ENCODE results near the gene LRRC8E.

DNA sequence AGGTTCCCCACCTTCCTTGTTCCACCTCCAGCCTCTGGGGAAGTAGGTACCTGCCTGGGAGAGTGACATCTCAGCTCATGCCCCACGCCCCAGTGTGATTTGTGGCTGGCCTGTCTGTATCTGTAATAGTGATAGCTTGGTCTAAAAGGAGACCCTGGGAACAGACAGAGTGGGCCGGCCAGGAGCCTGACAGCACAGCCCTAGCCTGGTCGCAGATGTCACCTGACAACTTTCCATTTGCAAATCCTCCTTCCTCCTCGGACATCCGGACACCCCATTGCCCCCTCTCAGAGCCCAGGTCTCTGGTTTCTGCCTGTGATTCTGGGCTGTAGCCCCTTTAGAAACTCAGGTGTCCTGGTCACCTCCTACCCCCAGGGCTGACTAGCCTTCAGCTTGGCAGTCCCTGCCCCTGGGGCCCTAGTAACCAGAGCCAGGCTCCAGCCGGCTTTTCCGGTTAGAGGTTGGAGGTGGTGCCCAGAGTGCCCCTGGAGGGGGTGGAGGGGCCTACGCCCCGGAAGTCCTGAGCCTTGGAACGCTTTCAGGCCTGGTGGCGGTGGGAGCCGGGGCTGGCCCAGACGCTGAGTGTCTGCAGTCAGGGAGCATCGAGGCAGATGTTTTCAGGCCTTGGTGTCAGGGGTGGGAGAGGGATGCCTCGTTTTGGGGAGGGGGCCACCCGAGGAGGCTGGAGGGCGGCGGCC lies 6.5 kb downstream of the LRRC8E start:
- TF ChIP-seq TAF1 (IDR thresholded peaks at IDR 0.05; ENCODE audit: low read depth, low read length) (no peak), POLR2AphosphoS5 (IDR thresholded peaks at IDR 0.05; ENCODE audit: low read depth, low read length) (no peak), POLR2A (IDR thresholded peaks at IDR 0.05; ENCODE audit: low read depth, low read length) (no peak), PAX5 (IDR thresholded peaks at IDR 0.05; ENCODE audit: insufficient read depth, low read length, severe bottlenecking) (no peak), SPI1 (IDR thresholded peaks at IDR 0.05; ENCODE audit: low read depth, low read length) (no peak), POU2F2 (IDR thresholded peaks at IDR 0.05; ENCODE audit: low read depth, low read length) (no peak)
